Stomach (tissue), 9 donors: Measurements from ENCODE around the gene COX6B2. TPM values are rescaled to one million over a fixed set of nuclear protein-coding genes. Genes with fewer than 3 reads are reported as not detected.

Experiments
- DNase-seq, 2 donors: peaks; one replicate each; pipeline versions ENCODE4 v3.0.0 to v3.0.0-alpha.2; 2013 to 2019
- H3K27ac ChIP-seq, 5 donors: fragments of 200-600 bp in 4 of 5; sonication (generic) in 4 of 5; one replicate each; pipeline ENCODE4 v1.5.1; 2013 to 2019; ENCODE audit warnings: mild to moderate bottlenecking in 1 of 5, moderate library complexity in 1 of 5
- H3K27me3 ChIP-seq, 3 donors: fragments of 200-600 bp; sonication (generic); one replicate each; pipeline ENCODE4 v1.5.1; 2017 to 2019; ENCODE audit warnings: mixed run types in 1 of 3
- H3K36me3 ChIP-seq, 4 donors: fragments of 200-600 bp; sonication (generic); 1 replicate in 3 of 4; 2 replicates in 1 of 4; pipeline ENCODE4 v1.5.1; 2016 to 2019
- H3K4me1 ChIP-seq, 4 donors: fragments of 200-600 bp; sonication (generic); one replicate each; pipeline ENCODE4 v1.5.1; 2016 to 2019
- H3K4me3 ChIP-seq, 4 donors: fragments of 200-600 bp; sonication (generic) in 3 of 4; one replicate each; pipeline ENCODE4 v1.5.1; 2016 to 2019; ENCODE audit warnings: mild to moderate bottlenecking in 1 of 4
- H3K9me3 ChIP-seq, 4 donors: fragments of 200-600 bp; sonication (generic); one replicate each; pipeline ENCODE4 v1.5.1; 2016 to 2019
- CTCF ChIP-seq, 7 experiments: fragments of 450-650 bp in 4 of 7; fragments of 200-600 bp in 3 of 7; sonication (generic) in 3 of 7; IDR thresholded peaks; one replicate each; pipeline ENCODE4 v1.5.1; 2016 to 2019; ENCODE audit warnings: antibody characterized with exemption in 7 of 7, control low read depth in 2 of 7, mild to moderate bottlenecking in 1 of 7
- EP300 ChIP-seq: sonication (generic); formaldehyde crosslinking; IDR thresholded peaks from one replicate; pipeline ENCODE4 v1.6.1; 2017; ENCODE audit warnings: antibody characterized with exemption
- POLR2A ChIP-seq, 4 donors: fragments of 450-650 bp; IDR thresholded peaks; one replicate each; pipeline ENCODE4 v1.6.1; 2016; ENCODE audit warnings: antibody characterized with exemption in 4 of 4, control low read depth in 2 of 4, mild to moderate bottlenecking in 1 of 4, moderate library complexity in 1 of 4
- POLR2AphosphoS5 ChIP-seq, 3 donors: sonication (generic); formaldehyde crosslinking; IDR thresholded peaks; one replicate each; pipeline ENCODE4 v1.6.1; 2016; ENCODE audit warnings: antibody characterized with exemption in 3 of 3
- WGBS, 5 donors: extraction: QIAGEN DNeasy Blood & Tissue Kit in 3 of 5; methylation state at CpG; one replicate each; pipeline versions ENCODE4 v1.1.5 to v1.1.7; 2013 to 2018; 5-methylcytosine and 5-hydroxymethylcytosine counted together
- intact Hi-C: fragments of 100-400 bp; cut with DNase I; formaldehyde crosslinking; loops from one replicate; pipeline ENCODE4 v1.15.1; 2023; ENCODE audit warnings: low total_unique reads
- polyA plus RNA-seq, 3 donors: library from polyadenylated mRNA; stranded (reverse); fragments of 200-250 nt; gene quantifications; one replicate each; pipeline ENCODE4 v1.2.3, GENCODE V29; 2013
- total RNA-seq, 5 donors: library from RNA; depleted of rRNA; stranded (reverse); fragments of >200 nt; gene quantifications; one replicate each; pipeline versions ENCODE4 v1.1.0 to v1.2.3, GENCODE V29; 2014 to 2016
- donor health status: healthy with polysubstance abuse.
- donor health status: Bipolar disorder and iron deficiency.
- donor health status: healthy.

COX6B2 gene
- total and polyA plus RNA-seq, 8 donors = 0.19 to 18.2 (median 0.93) TPM; not detected in 5

- DNase-seq = peak in 1 of 2 donors; percentile 79
- no peak overlapping the region for H3K27ac ChIP-seq
These were observed 34.7 kb downstream of the COX6B2 start for GRCh38 chr19:55319785-55320184.

GRCh38 chr19:55316646-55317045 lies 37.9 kb downstream of the COX6B2 start:
- H3K27ac ChIP-seq = no peak overlapping the region
- H3K36me3 ChIP-seq = no peaks in the 10 kb centered on the region
- no peak for DNase-seq
- H3K9me3 ChIP-seq = no peaks in the 10 kb centered on the region
- WGBS, 5 donors = 78 to 90% (median 89%) methylated on average over 8 of the region's 8 CpGs
- H3K4me3 ChIP-seq = no peak overlapping the region
- intact Hi-C loops = no loop called here
- no peaks in the 10 kb centered on the region for H3K4me1 ChIP-seq
- TF ChIP-seq CTCF (IDR thresholded peaks at IDR 0.05) (no peak), POLR2AphosphoS5 (IDR thresholded peaks at IDR 0.05) (no peak), EP300 (no peak), POLR2A (IDR thresholded peaks at IDR 0.05) (no peak)
- H3K27me3 ChIP-seq = peaks cover 0 to 20% (median 3%) of the 10 kb centered on the region in 3 donors

More at GRCh38 chr19:55319785-55320184, 34.7 kb downstream of the COX6B2 start:
- Histone ChIP-seq H3K36me3 (no peaks in the 10 kb centered on the region), H3K4me1 (peaks cover 0 to 11% (median 0%) of the 10 kb centered on the region in 4 donors), H3K27me3 (peaks cover 0 to 28% (median 3%) of the 10 kb centered on the region in 3 donors), H3K9me3 (no peaks in the 10 kb centered on the region), H3K4me3 (no peak overlapping the region)
- intact Hi-C loops = no loop called here
- 16 to 26% (median 20%) methylated on average over 12 to 21 of the region's 21 CpGs for WGBS, 5 donors
- TF ChIP-seq POLR2AphosphoS5 (IDR thresholded peaks at IDR 0.05) (no peak), POLR2A (IDR thresholded peaks at IDR 0.05) (no peak), EP300 (no peak), CTCF (IDR thresholded peaks at IDR 0.05) (no peak)

- Histone ChIP-seq H3K4me3 (no peak overlapping the region), H3K9me3 (no peaks in the 10 kb centered on the region), H3K27me3 (peaks cover 0 to 17% (median 3%) of the 10 kb centered on the region in 3 donors), H3K27ac (no peak overlapping the region), H3K4me1 (no peaks in the 10 kb centered on the region), H3K36me3 (no peaks in the 10 kb centered on the region)
- TF ChIP-seq POLR2A (IDR thresholded peaks at IDR 0.05) (no peak), POLR2AphosphoS5 (IDR thresholded peaks at IDR 0.05) (no peak), CTCF (IDR thresholded peaks at IDR 0.05) (no peak), EP300 (no peak)
- 85 to 88% (median 86%) methylated on average over 13 of the region's 13 CpGs for WGBS, 5 donors
- no peak for DNase-seq
- intact Hi-C loops = no loop called here
These were observed 38.5 kb downstream of the COX6B2 start for GRCh38 chr19:55315956-55316525.

- H3K4me3 ChIP-seq = no peak overlapping the region
- TF ChIP-seq POLR2A (IDR thresholded peaks at IDR 0.05) (no peak), CTCF (IDR thresholded peaks at IDR 0.05) (no peak), POLR2AphosphoS5 (IDR thresholded peaks at IDR 0.05) (no peak), EP300 (no peak)
- no peaks in the 10 kb centered on the region for H3K4me1 ChIP-seq
- DNase-seq = no peak
- peaks cover 0 to under 1% (median 0%) of the 10 kb centered on the region in 3 donors for H3K27me3 ChIP-seq
- H3K36me3 ChIP-seq = peaks cover 0 to 11% (median 3%) of the 10 kb centered on the region in 4 donors
- no peak overlapping the region for H3K27ac ChIP-seq
- H3K9me3 ChIP-seq = no peaks in the 10 kb centered on the region
- intact Hi-C loops = no loop called here
- 80 to 89% (median 87%) methylated on average over 7 to 8 of the region's 8 CpGs for WGBS, 5 donors
These were observed 40.1 kb downstream of the COX6B2 start for GRCh38 chr19:55314396-55314795.
